ES-I3 (cell line): ENCODE measurements around the gene CCDC149.

Source experiments
- H3K36me3 ChIP-seq: 2 replicates; pipeline ENCODE4 v1.6.1; 2013; ENCODE audit warnings: mild to moderate bottlenecking, low read length, control low read depth, moderate library complexity; ENCODE audit not compliant: insufficient read depth
- H3K4me1 ChIP-seq: 2 replicates; pipeline ENCODE4 v1.6.1; 2013; ENCODE audit warnings: mild to moderate bottlenecking, control low read depth, low read length; ENCODE audit not compliant: insufficient read depth
- H3K9ac ChIP-seq: 2 replicates; pipeline ENCODE4 v1.6.1; 2013; ENCODE audit warnings: low read depth, mild to moderate bottlenecking, low read length, moderate library complexity
- H3K9me3 ChIP-seq: 2 replicates; pipeline ENCODE4 v1.6.1; 2013; ENCODE audit warnings: mild to moderate bottlenecking, low read length, moderate library complexity; ENCODE audit not compliant: control insufficient read depth, insufficient read depth

The CCDC149 gene

DNA sequence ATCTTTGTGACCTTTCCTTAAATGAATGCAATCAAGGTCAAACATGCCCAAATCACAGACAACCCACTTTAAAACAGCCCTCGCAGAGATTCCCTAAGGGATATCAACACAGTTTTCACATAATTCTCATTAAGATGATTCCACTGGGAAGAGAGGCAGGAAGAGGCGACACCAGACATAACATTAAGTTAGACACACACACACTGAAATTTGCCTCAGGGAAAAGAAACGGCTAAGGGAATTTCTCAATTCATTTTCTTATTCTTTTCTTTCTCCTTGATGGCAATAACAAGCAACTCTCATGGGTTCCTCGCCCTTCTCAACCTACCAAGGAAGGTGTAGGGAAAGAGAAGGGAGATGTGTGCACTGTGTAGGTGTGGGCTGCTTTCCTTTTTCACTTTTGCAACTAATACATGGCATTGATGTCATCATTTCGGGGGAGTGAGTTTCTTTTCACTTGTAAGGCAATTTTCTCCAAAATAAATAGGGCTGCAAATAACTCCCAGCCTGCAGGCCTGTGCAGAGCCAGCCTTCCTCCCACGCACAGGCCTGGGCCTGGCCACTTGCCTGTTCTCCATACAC, 76.1 kb downstream of the CCDC149 start:
- Histone ChIP-seq H3K36me3 (no peaks in the 10 kb centered on the region), H3K9me3 (no peaks in the 10 kb centered on the region), H3K4me1 (no peaks in the 10 kb centered on the region), H3K9ac (no peak overlapping the region)

DNA sequence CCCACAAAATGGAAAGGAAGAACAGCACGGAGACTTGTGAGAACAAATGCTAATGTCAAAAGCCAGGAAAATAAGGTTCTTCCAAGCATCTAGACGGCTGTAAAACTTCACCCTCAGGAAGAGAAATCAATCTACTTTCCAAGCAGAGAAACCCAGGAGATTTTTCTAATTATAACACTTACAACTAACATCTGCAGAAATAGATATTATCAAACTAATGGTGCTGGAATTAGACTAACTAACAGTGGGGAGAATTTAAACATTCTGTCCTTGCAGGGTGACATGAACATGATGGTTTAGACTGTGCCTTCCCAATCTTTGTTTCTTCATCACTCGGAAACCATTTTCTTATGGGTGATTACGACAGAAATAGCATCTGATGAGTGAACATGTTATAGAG, 77.1 kb downstream of the CCDC149 start:
- Histone ChIP-seq H3K4me1 (no peaks in the 10 kb centered on the region), H3K9ac (no peak overlapping the region), H3K9me3 (no peaks in the 10 kb centered on the region), H3K36me3 (no peaks in the 10 kb centered on the region)

DNA sequence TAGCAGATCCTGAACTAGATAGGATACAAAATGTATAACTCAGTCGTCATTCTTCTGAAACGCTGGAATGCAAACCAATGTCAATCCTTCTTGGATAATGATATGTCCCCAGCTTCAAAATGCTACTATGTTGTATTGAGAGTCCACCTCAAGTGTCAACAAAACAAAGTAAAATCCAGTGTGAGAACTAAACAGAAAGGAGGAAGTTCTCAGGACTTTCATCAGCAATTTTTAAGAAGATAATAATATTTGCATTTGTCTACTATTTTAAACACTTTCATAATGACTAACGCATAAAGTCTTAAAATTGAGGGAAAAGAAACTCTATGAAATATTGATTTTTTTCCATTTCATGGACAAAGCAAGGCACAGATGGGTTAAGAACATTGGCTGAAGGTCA, 81.2 kb downstream of the CCDC149 start:
- Histone ChIP-seq H3K36me3 (no peaks in the 10 kb centered on the region), H3K4me1 (no peaks in the 10 kb centered on the region), H3K9me3 (no peaks in the 10 kb centered on the region), H3K9ac (no peak overlapping the region)

DNA sequence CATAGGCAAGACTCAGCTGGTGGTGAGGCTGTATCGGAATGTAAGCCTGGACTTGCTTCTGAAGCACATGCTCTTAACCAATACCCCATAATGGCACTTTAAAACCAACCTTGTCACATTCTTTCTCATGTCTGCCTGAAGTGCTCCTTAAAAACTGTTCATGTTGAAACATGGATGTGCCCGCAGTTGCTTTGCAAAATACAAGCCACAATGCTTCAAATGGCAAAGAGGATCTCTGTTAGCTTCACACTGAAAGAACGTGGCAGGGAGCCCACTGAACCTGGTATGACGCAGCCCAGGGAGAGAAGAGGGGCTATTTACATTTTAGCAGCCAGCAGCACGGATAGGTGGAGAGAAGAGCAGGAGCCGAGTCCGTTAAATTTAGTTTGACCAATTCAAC, 88.1 kb downstream of the CCDC149 start:
- Histone ChIP-seq H3K9me3 (no peaks in the 10 kb centered on the region), H3K4me1 (no peaks in the 10 kb centered on the region), H3K9ac (no peak overlapping the region), H3K36me3 (no peaks in the 10 kb centered on the region)

DNA sequence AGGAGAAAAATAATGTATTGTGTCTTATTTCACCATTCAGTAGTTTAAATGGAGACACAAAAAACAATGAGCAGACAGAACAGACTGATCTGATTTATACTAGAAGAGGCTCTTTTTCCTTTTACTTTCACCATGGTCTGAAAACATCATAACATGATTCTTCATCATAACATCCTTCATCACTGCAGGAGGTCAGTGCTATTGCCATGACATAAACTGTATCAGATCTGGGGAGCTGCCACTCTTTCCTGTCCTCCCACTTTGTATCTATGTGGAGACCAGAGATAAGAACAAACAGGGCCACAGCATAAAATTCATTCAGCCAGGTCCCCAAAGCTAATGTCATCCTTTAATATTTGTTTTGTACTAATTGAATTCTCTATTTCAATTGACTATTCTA, 92.3 kb downstream of the CCDC149 start:
- H3K4me1 ChIP-seq: no peaks in the 10 kb centered on the region; the same call in 1 of the 2 replicates
- H3K9me3 ChIP-seq: no peaks in the 10 kb centered on the region
- no peak overlapping the region for H3K9ac ChIP-seq
- H3K36me3 ChIP-seq: no peaks in the 10 kb centered on the region

DNA sequence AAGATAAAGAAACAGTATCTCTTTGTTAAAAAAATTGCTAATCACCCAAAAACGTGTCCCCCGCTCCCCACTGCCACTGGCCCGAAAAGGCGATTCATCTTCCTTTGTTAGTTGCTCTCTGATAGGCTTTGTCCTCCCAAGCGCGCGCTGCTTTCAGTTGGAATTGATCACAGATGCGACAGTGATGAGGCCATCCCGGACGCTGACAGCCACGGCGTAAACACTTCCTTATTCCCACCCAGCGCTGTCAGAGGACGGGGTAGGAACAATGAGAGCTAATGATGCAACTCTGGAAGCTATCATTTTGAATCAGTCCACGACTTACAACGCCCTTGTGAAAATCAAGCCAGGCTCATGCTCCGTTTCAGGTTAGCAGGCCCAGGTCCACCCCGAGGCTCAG, 96.0 kb downstream of the CCDC149 start:
- no peak overlapping the region for H3K9ac ChIP-seq
- H3K4me1 ChIP-seq: no peaks in the 10 kb centered on the region; the same call in 1 of the 2 replicates

DNA sequence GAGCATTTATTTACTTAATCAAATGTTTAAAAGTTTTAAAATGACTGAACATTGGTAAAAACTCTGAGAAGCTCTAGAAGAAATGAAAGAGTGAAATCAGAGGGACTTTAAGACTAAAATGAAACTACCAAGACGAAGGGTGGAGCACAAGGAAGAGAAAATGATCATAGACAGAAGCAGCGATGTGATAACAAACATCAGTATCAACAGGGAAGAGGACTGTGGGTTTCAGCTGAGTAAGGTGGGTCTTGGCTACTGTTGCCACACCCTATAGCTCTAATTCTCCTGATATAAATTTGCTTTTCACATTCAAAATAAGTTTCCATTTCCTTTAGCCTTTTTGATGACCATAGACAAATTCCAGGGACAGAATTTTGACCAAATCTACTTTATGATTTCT, 99.1 kb downstream of the CCDC149 start:
- no peaks in the 10 kb centered on the region; the same call in 1 of the 2 replicates for H3K4me1 ChIP-seq
- H3K9me3 ChIP-seq: no peaks in the 10 kb centered on the region
- no peak overlapping the region for H3K9ac ChIP-seq
- H3K36me3 ChIP-seq: no peaks in the 10 kb centered on the region; the same call in 1 of the 2 replicates

More for the DNA sequence above, 96.0 kb downstream of the CCDC149 start:
- H3K36me3 ChIP-seq: no peaks in the 10 kb centered on the region
- H3K9me3 ChIP-seq: no peaks in the 10 kb centered on the region

DNA sequence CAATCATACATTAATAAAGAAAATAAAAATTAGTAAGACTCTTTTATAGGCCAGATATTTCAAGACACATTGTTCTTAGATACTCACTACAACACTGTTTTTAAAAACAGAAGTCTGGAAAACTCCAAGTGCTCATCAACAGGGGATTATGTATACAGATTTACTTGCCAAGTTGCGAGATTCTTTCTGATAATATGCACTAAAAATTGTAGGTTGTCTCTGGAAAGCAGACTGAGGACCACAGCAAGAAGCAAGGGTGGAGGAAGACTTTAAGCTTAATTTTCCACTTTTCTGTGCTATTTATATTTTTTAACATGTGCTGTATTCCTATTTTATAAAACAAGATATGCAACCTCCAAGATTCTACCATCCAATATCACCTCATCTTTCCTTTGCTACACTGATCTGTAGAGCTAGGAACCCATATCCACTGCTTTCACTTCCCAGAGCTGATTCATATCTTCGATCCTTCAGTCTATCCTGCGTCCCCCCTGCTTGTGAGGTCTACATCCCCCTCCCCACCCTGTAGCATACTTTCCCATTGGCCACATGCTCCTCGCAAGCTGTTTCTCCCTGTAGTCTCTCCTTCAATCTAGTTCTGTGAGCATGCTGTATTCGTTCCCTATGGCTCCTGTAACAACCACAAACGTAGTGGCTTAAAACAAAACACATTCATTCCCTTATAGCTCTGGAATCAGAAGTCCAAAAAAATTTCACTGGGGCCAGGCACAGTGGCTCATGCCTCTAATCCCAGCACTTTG, 101.8 kb downstream of the CCDC149 start:
- Histone ChIP-seq H3K9me3 (no peaks in the 10 kb centered on the region), H3K36me3 (no peaks in the 10 kb centered on the region; the same call in 1 of the 2 replicates), H3K9ac (no peak overlapping the region), H3K4me1 (no peaks in the 10 kb centered on the region)

DNA sequence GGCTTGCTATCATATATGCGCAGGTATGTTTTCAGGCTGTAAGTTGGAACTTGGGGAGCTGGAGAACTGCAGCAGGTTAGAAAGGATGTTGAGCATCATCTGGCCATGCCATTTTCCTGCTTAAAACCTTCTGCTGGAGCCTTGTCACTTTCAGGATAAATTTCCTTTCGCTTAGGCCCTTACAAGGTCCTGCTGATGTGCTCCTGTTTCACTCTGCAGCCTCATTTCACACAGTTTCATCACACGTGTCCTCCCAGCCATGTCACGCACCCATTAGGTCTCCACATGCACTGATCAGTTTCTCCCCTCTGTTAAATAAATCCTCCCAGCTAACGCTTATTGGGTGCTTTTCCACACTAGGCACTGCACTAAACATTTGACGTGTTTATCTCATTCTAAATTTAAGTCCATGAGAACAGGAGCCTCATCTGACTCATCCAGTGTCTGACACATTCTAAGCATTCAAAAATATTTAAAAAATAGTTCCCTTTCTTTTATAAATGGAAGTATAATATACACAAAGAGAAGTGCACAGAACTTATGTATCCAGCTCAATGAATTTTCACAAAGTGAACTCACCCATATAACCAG, 102.9 kb downstream of the CCDC149 start:
- H3K36me3 ChIP-seq: no peaks in the 10 kb centered on the region; the same call in 1 of the 2 replicates
- no peaks in the 10 kb centered on the region for H3K9me3 ChIP-seq
- no peak overlapping the region for H3K9ac ChIP-seq
- H3K4me1 ChIP-seq: peaks cover 8% of the 10 kb centered on the region; the same call in 1 of the 2 replicates

DNA sequence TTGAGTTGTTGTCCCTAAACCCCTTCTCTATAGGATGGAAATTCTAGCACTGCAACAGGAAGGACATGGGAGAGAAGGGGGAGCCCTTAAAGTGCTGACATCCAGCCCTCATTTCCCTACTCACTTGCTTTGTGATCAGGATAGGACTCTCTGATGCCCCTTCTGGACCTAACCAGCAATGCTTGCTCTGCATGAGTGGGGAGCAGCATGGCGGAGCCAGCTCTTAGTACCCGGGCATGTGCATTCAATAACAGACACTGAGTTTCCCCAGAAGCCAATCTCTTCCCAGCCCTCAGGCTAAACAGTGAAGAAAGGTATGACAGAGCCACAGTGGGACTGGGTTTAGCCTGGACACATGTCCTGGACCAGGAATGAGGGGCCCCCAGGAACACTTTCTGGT, 103.5 kb downstream of the CCDC149 start:
- Histone ChIP-seq H3K4me1 (peaks cover 8% of the 10 kb centered on the region; the same call in 1 of the 2 replicates), H3K9me3 (no peaks in the 10 kb centered on the region), H3K36me3 (no peaks in the 10 kb centered on the region; the same call in 1 of the 2 replicates), H3K9ac (no peak overlapping the region)

DNA sequence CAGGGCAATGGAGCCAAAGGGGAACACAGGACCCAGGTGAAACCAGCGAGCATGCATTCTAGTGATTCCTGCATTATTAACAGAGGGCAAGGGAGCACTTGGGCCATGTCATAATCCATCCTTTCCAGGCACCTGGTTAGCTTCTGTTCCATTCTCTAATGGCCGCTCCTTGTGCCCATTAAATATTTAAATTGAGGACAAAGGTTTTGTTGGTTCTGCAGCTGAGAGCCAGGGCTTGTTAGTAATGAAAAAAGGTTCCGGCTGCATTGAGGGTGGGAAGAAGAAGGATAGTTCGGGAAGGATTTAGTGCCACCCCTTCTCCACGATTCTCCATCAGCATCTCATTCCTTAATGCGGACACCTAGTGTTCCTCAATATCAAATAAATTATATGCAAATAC, 103.9 kb downstream of the CCDC149 start:
- no peaks in the 10 kb centered on the region for H3K9me3 ChIP-seq
- no peaks in the 10 kb centered on the region; the same call in 1 of the 2 replicates for H3K36me3 ChIP-seq
- peaks cover 8% of the 10 kb centered on the region; the same call in 1 of the 2 replicates for H3K4me1 ChIP-seq
- no peak overlapping the region for H3K9ac ChIP-seq

DNA sequence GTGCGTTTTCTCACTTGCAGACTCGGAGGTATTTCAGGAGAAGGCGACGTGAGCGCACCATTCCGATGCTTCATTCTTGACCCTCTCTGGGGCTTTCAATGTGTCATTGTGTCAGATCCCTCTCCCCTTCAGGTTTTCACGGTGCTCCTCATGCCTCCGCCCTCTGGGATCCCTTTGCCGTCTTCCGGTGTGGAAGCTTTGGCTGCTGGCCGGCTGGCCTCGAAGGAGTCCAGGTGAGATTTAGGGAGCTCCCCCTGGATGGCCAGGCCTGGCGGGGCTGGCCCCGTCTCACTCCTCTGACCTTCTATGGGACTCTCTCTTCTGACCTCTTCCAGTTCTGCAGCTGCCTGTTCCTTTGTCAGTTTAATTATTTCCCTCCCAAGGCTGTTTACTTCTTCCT, 104.6 kb downstream of the CCDC149 start:
- Histone ChIP-seq H3K36me3 (no peaks in the 10 kb centered on the region; the same call in 1 of the 2 replicates), H3K4me1 (peaks cover 8% of the 10 kb centered on the region; the same call in 1 of the 2 replicates), H3K9me3 (no peaks in the 10 kb centered on the region), H3K9ac (no peak overlapping the region)

DNA sequence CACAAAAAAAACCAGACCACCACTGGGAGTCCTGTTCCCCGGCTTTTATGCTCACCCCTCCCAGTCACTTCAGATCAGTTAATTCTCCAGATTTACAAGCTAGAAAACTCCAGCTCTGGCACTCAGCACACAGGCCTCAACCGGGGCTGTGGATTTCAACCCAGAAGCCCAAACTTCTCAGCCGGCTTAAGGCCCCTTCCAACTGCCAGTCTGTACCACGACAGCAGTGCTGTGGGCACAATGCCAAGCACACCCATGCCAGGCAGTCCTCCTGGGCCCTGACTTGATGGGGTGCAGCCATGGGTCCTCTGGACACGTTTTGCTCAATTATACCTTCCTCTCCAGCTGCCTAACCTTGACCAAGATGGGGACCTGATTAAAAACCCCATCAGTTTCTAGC, 105.2 kb downstream of the CCDC149 start:
- Histone ChIP-seq H3K36me3 (no peaks in the 10 kb centered on the region; the same call in 1 of the 2 replicates), H3K9ac (no peak overlapping the region), H3K4me1 (peaks cover 8% of the 10 kb centered on the region; the same call in 1 of the 2 replicates), H3K9me3 (no peaks in the 10 kb centered on the region)

DNA sequence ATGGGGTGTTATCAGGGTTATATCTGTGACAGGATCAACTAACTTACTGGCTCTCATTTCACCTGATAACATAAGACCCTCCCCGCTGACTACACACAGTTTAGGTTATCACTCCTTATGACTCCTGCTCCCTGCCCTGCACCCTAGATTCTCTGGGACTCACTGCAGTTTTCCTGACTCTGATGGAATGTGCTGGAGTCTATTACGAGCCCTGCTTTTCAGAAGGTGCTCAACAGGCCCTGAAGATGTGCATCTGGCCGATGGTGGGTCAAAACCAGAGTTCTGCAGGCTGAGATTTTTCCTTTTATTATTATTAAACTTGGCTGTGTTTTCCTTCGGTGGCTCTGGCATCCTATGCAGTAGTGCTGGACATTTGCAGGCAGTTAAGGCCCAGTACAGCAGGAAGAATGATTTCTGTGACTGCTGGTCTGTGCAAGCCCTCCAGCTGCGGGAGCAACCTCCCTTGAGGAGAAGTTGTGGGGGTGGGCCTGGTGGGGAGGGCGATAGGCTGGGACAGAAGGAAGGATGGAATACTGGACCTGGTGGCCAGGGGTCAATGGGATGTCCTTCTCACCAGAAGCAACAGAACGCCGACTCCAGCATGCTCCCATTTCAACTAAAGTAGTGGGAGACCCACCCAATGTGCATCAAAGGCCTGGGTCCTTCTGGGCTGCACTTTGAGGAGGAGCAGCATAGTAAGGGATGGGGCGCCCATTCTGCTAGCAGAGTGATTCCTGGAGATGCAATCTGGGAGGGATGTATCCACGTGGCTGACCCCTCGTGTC, 106.4 kb downstream of the CCDC149 start:
- no peaks in the 10 kb centered on the region; the same call in 1 of the 2 replicates for H3K36me3 ChIP-seq
- peaks cover 10% of the 10 kb centered on the region; the same call in 1 of the 2 replicates for H3K4me1 ChIP-seq
- H3K9ac ChIP-seq: no peak overlapping the region
- H3K9me3 ChIP-seq: no peaks in the 10 kb centered on the region
